HG02571 (cell line): ENCODE results near the gene PCBP3.

ENCODE experiments used
- ATAC-seq: cut with Tn5 transposase; IDR thresholded peaks from one replicate; pipeline ENCODE4 v1.9.1; 2021; ENCODE audit warnings: mild to moderate bottlenecking, moderate library complexity; ENCODE audit not compliant: unreplicated experiment

The PCBP3 gene

GRCh38 chr21:45856442-45856841 is 212.9 kb downstream of the PCBP3 start:
- no peak for ATAC-seq

GRCh38 chr21:45856906-45857305 is 213.4 kb downstream of the PCBP3 start:
- ATAC-seq, result no peak

GRCh38 chr21:45857761-45858160 is 214.2 kb downstream of the PCBP3 start:
- no peak for ATAC-seq

- ATAC-seq, result no peak
These were observed 214.7 kb downstream of the PCBP3 start for GRCh38 chr21:45858180-45858579.

GRCh38 chr21:45859041-45859761 is 215.7 kb downstream of the PCBP3 start:
- no peak for ATAC-seq

- no peak for ATAC-seq
These were observed 216.3 kb downstream of the PCBP3 start for GRCh38 chr21:45859762-45860357.

GRCh38 chr21:45860493-45861155 is 217.1 kb downstream of the PCBP3 start:
- no peak for ATAC-seq

GRCh38 chr21:45861156-45861870 is 217.8 kb downstream of the PCBP3 start:
- ATAC-seq, result no peak

- no peak for ATAC-seq
These were observed 219.2 kb downstream of the PCBP3 start for GRCh38 chr21:45862543-45863207.

GRCh38 chr21:45863267-45863666 is 219.7 kb downstream of the PCBP3 start:
- ATAC-seq, result no peak

GRCh38 chr21:45863751-45864150 is 220.2 kb downstream of the PCBP3 start:
- no peak for ATAC-seq

GRCh38 chr21:45864436-45864835 is 220.9 kb downstream of the PCBP3 start:
- no peak for ATAC-seq

- ATAC-seq, result no peak
These were observed 221.7 kb downstream of the PCBP3 start for GRCh38 chr21:45865106-45865835.

- ATAC-seq, result no peak
These were observed 223.0 kb downstream of the PCBP3 start for GRCh38 chr21:45866551-45866950.

- no peak for ATAC-seq
These were observed 223.6 kb downstream of the PCBP3 start for GRCh38 chr21:45867041-45867666.

- ATAC-seq, result no peak
These were observed 224.2 kb downstream of the PCBP3 start for GRCh38 chr21:45867671-45868081.

GRCh38 chr21:45868086-45868485 is 224.6 kb downstream of the PCBP3 start:
- no peak for ATAC-seq

- no peak for ATAC-seq
These were observed 225.0 kb downstream of the PCBP3 start for GRCh38 chr21:45868488-45868887.

GRCh38 chr21:45869121-45870007 is 225.8 kb downstream of the PCBP3 start:
- ATAC-seq, result no peak
